K562 (cell line): Measurements from ENCODE around the gene PSAP. TPM values are rescaled to one million over a fixed set of nuclear protein-coding genes. Genes with fewer than 3 reads are reported as not detected.
"Not testable (repeated sequence)": the region's sequence is repeated elsewhere in the genome, so short reads cannot be mapped to it uniquely, and the experiment has no call there.

ENCODE experiments used
- ATAC-seq: fragments of 200-7000 bp; cut with Tn5 transposase; 3 replicates; pipeline ENCODE4 v1.9.1; 2020; ENCODE audit warnings: moderate library complexity
- BruUV-seq: library from RNA; stranded (reverse); fragments of 400-500 nt; replicated peaks from 2 replicates; lab custom pipeline; 2021; lab: Mats Ljungman, UMichigan
- CTCF ChIA-PET: fragments of 300-600 bp; formaldehyde crosslinking; extraction: SDS; loops from one replicate; lab custom pipeline; 2021; ENCODE audit warnings: low intra/inter-chr PET ratio; lab: Yijun Ruan, JAX
- POLR2A ChIA-PET: fragments of 300-600, 350-650 bp; sonication (Branson Sonifier 250); formaldehyde crosslinking; extraction: SDS; loops from one replicate; lab custom pipeline; 2021; ENCODE audit warnings: antibody characterized with exemption, inconsistent platforms; lab: Yijun Ruan, JAX
- DNase-seq, 4 experiments: peaks; one replicate each; pipeline versions ENCODE4 v3.0.0 to v3.0.0-alpha.2; 2011 to 2018; ENCODE audit warnings: low spot score in 3 of 4, mixed read lengths in 3 of 4; ENCODE audit errors: extremely low read depth in 1 of 4
- FAIRE-seq: peaks from 2 replicates; lab custom pipeline; 2011; peaks lifted over from hg19 to GRCh38; lab: Jason Lieb, UNC
- H2AFZ ChIP-seq: 2 replicates; pipeline ENCODE4 v1.6.0; 2011; ENCODE audit warnings: low read depth, low read length, control low read depth, inconsistent platforms
- H3K27ac ChIP-seq: fragments of 200-600 bp; 3 replicates; pipeline ENCODE4 v1.8.0; 2011; ENCODE audit warnings: low read depth, mild to moderate bottlenecking, control low read depth, inconsistent platforms, low read length, moderate library complexity, mixed read lengths; ENCODE audit errors: extremely low read depth
- H3K27me3 ChIP-seq, 2 experiments: fragments of 300-600 bp in 1 of 2; 2 replicates in 1 of 2; 3 replicates in 1 of 2; pipeline versions ENCODE4 v1.6.0 to v1.8.0; 2011; ENCODE audit warnings: inconsistent platforms in 2 of 2, low read length in 2 of 2, mild to moderate bottlenecking in 1 of 2, mixed read lengths in 1 of 2, moderate library complexity in 1 of 2; ENCODE audit not compliant: control insufficient read depth in 2 of 2, insufficient read depth in 2 of 2
- H3K36me3 ChIP-seq: fragments of 300-600 bp; 3 replicates; pipeline ENCODE4 v1.8.0; 2011; ENCODE audit warnings: mild to moderate bottlenecking, low read length, inconsistent platforms; ENCODE audit not compliant: control insufficient read depth, insufficient read depth
- H3K4me1 ChIP-seq, 2 experiments: fragments of 200-600 bp in 1 of 2; replicated peaks in 1 of 2; 2 replicates in 1 of 2; 3 replicates in 1 of 2; pipeline versions ENCODE4 v1.5.1 to v1.8.0; 2011; ENCODE audit warnings: inconsistent platforms in 2 of 2, low read length in 2 of 2, mild to moderate bottlenecking in 1 of 2, mixed read lengths in 1 of 2, moderate library complexity in 1 of 2; ENCODE audit not compliant: control insufficient read depth in 2 of 2, insufficient read depth in 2 of 2
- H3K4me2 ChIP-seq: 2 replicates; pipeline ENCODE4 v1.6.1; 2011; ENCODE audit warnings: low read length, control low read depth, inconsistent platforms, mixed read lengths; ENCODE audit not compliant: insufficient read depth
- H3K4me3 ChIP-seq: fragments of 200-600 bp; sonication (generic), shearing (Covaris generic); 2 replicates; pipeline ENCODE4 v1.5.1; 2016; ENCODE audit warnings: control low read depth, inconsistent platforms
- H3K79me2 ChIP-seq: fragments of 200-600 bp; 3 replicates; pipeline ENCODE4 v1.8.0; 2011; ENCODE audit warnings: low read length, inconsistent platforms; ENCODE audit not compliant: control insufficient read depth, insufficient read depth
- H3K9ac ChIP-seq, 2 experiments: 2 replicates each; pipeline versions ENCODE4 v1.6.0 to v1.6.1; 2011; ENCODE audit warnings: low read depth in 2 of 2, low read length in 2 of 2, control low read depth in 1 of 2, inconsistent platforms in 1 of 2, mild to moderate bottlenecking in 1 of 2, mixed read lengths in 1 of 2; ENCODE audit not compliant: insufficient read depth in 1 of 2
- H3K9me1 ChIP-seq: one replicate; pipeline ENCODE4 v1.6.0; 2011; ENCODE audit warnings: inconsistent platforms, mild to moderate bottlenecking, low read length, moderate library complexity; ENCODE audit not compliant: control insufficient read depth, insufficient read depth
- H3K9me3 ChIP-seq: replicated peaks from 2 replicates; pipeline ENCODE4 v1.5.1; 2011; ENCODE audit warnings: low read depth, low read length, inconsistent platforms; ENCODE audit not compliant: control insufficient read depth, insufficient read depth
- H4K20me1 ChIP-seq: replicated peaks from 2 replicates; pipeline ENCODE4 v1.6.1; 2011; ENCODE audit warnings: low read length, inconsistent platforms, mixed read lengths; ENCODE audit not compliant: control insufficient read depth, insufficient read depth
- ARID4B ChIP-seq: sonication (generic); formaldehyde crosslinking; IDR thresholded peaks from 2 replicates; pipeline ENCODE4 v1.8.0; 2022; ENCODE audit warnings: mild to moderate bottlenecking, missing genetic modification reagents
- C11orf30 ChIP-seq: fragments of 450-650 bp; IDR thresholded peaks from 2 replicates; pipeline ENCODE4 v1.6.1; 2016; ENCODE audit warnings: low read depth, mild to moderate bottlenecking
- FOXO4 ChIP-seq: fragments of 450-650 bp; formaldehyde crosslinking; IDR thresholded peaks from 2 replicates; pipeline ENCODE4 v1.4.0; 2020; ENCODE audit warnings: mild to moderate bottlenecking, moderate library complexity
- MAFG ChIP-seq: fragments of 450-650 bp; conservative IDR thresholded peaks from 2 replicates; pipeline ENCODE4 v1.6.1; 2016; ENCODE audit warnings: missing genetic modification characterization, missing compliant biosample characterization
- NFIC ChIP-seq: fragments of 450-650 bp; IDR thresholded peaks from 2 replicates; pipeline ENCODE4 v1.6.1; 2017; ENCODE audit warnings: mild to moderate bottlenecking, inconsistent platforms
- PTRF ChIP-seq: fragments of 450-650 bp; IDR thresholded peaks from 2 replicates; pipeline ENCODE4 v1.6.1; 2016; ENCODE audit warnings: mild to moderate bottlenecking, missing genetic modification characterization, missing compliant biosample characterization
- SP1 ChIP-seq: sonication (generic); formaldehyde crosslinking; IDR thresholded peaks from 2 replicates; pipeline ENCODE4 v1.8.1; 2022; ENCODE audit warnings: mild to moderate bottlenecking, missing genetic modification reagents
- ZNF174 ChIP-seq: fragments of 250-450 bp; sonication (Bioruptor Pico); IDR thresholded peaks from 2 replicates; pipeline ENCODE4 v1.4.0; 2020; ENCODE audit warnings: mild to moderate bottlenecking
- ZNF316 ChIP-seq: fragments of 450-650 bp; IDR thresholded peaks from 2 replicates; pipeline ENCODE4 v1.6.1; 2016
- WGBS: fragments of 100-300 bp; shearing (Covaris generic); methylation state at CpG from one replicate; pipeline ENCODE4 v1.1.6; 2016; ENCODE audit warnings: low coverage, mixed read lengths; ENCODE audit not compliant: insufficient coverage; ENCODE audit errors: missing lambda C conversion rate; 5-methylcytosine and 5-hydroxymethylcytosine counted together
- in situ Hi-C: fragments of 300-500 bp; cut with MboI; formaldehyde crosslinking; loops from 4 replicates; pipeline ENCODE4 v1.15.0; 2018; ENCODE audit warnings: inconsistent platforms, mixed read lengths
- intact Hi-C: fragments of 100-400 bp; cut with micrococcal nuclease; formaldehyde crosslinking; loops from 2 replicates; pipeline ENCODE4 v1.14.2; 2022
- polyA plus RNA-seq, 8 experiments: library from polyadenylated mRNA; depleted of rRNA in 4 of 8; stranded (reverse) in 5 of 8; unstranded in 3 of 8; fragments of >200 nt; fragmentation: Nextera tagmentation in 2 of 8; fragmentation: Illumina TruSeq in 1 of 8; extraction: Ambion mirVana in 2 of 8; extraction: Trizol in 1 of 8; gene quantifications; 2 replicates each; pipeline versions ENCODE4 v1.2.1 to v1.2.3, GENCODE V29; 2011 to 2014; ENCODE audit warnings: inconsistent platforms in 1 of 8, missing spikeins in 1 of 8
- total RNA-seq, 7 experiments: library from RNA; depleted of rRNA in 6 of 7; stranded (reverse); fragments of >200 nt in 6 of 7; fragmentation: Illumina TruSeq in 2 of 7; extraction: Trizol in 2 of 7; gene quantifications; 2 replicates each; pipeline versions ENCODE4 v1.2.1 to v1.2.3, GENCODE V29; 2011 to 2021; ENCODE audit warnings: low replicate concordance in 1 of 7

The PSAP gene
- total and polyA plus RNA-seq, 9 of the 15 experiments (the other 6 are each of a cell fraction or from before 2014, with no cell fraction given): 245 to 700 (median 429) TPM

GRCh38 chr10:71881307-71881624 is 30.2 kb upstream of the PSAP start:
- TF ChIP-seq ZNF316: peak; percentile 93
- peak; percentile 78 for TF ChIP-seq MAFG (tag)
- peak; percentile 86 for TF ChIP-seq C11orf30
- ATAC-seq, FAIRE-seq, CTCF ChIA-PET, H3K27ac ChIP-seq, H4K20me1 ChIP-seq, BruUV-seq, H3K9me1 ChIP-seq, H3K4me3 ChIP-seq, H3K9me3 ChIP-seq, intact Hi-C loops, DNase-seq, H3K27me3 ChIP-seq, H3K79me2 ChIP-seq, H3K4me2 ChIP-seq, H3K36me3 ChIP-seq, in situ Hi-C loops, H2AFZ ChIP-seq: not testable (repeated sequence)
- Histone ChIP-seq H3K9ac (peak overlapping the region in 1 of 2 experiments; percentile 74; a peak in 2 of 4 replicates), H3K4me1 (peaks cover 27 to 36% of the 10 kb centered on the region in 2 experiments)
- POLR2A ChIA-PET: interaction anchor here (0.6 to 1.4 kb wide), 3 partner anchors 10 to 67 kb away, joined by 3 to 7 read pairs (median 5); no protein-coding TSS in a partner anchor
- WGBS: 62% methylated on average over 2 of the region's 2 CpGs

- 72% methylated on average over 11 of the region's 13 CpGs for WGBS
- ATAC-seq: no peak
- Histone ChIP-seq H3K9ac (peak overlapping the region in 1 of 2 experiments; percentile 81; a peak in 2 of 4 replicates), H3K79me2 (no peaks in the 10 kb centered on the region), H3K4me1 (peaks cover 27 to 37% of the 10 kb centered on the region in 2 experiments), H3K9me3 (no peaks in the 10 kb centered on the region), H3K4me3 (no peak overlapping the region), H3K9me1 (no peaks in the 10 kb centered on the region), H4K20me1 (no peaks in the 10 kb centered on the region), H3K4me2 (no peak overlapping the region), H3K27ac (no peak overlapping the region), H3K27me3 (no peaks in the 10 kb centered on the region), H3K36me3 (no peaks in the 10 kb centered on the region), H2AFZ (no peak overlapping the region)
- FAIRE-seq: no peak
- CTCF ChIA-PET: no interaction called here
- POLR2A ChIA-PET: interaction anchor here (0.6 to 1.4 kb wide), 3 partner anchors 9 to 67 kb away, joined by 3 to 7 read pairs (median 5); no protein-coding TSS in a partner anchor
- no peak for DNase-seq
- intact Hi-C loops: no loop called here
- in situ Hi-C loops: no loop called here
- no TSS peak for BruUV-seq
- TF ChIP-seq SP1 (CRISPR knock-in tag) (no peak), ZNF174 (CRISPR knock-in tag) (no peak), ARID4B (CRISPR knock-in tag) (no peak), FOXO4 (CRISPR knock-in tag) (no peak), NFIC (0 out of 2 replicates have a peak, but pooled peaks have one; percentile 41), PTRF (tag) (no peak)
Measured at GRCh38 chr10:71880425-71881306, 29.6 kb upstream of the PSAP start.
